ENCODE data around the gene IL5RA. TPM values are rescaled to one million over a fixed set of nuclear protein-coding genes. Genes with fewer than 3 reads are reported as not detected.

Gene IL5RA
- total and polyA plus RNA-seq, 11 donors = 0.03 to 1.0 (median 0.27) TPM; not detected in 5

- no peaks in the 10 kb centered on the region for H3K36me3 ChIP-seq
- H3K27me3 ChIP-seq = no peaks in the 10 kb centered on the region
- DNase-seq (no peak), ATAC-seq (no peak)
- H3K4me3 ChIP-seq = no peak overlapping the region
- H3K9me3 ChIP-seq = no peaks in the 10 kb centered on the region
- no peaks in the 10 kb centered on the region for H3K4me1 ChIP-seq
- intact Hi-C loops (cut with DNase I) = no loop called here
- H3K27ac ChIP-seq = no peak overlapping the region
- 14 to 20% (median 17%) methylated on average over 2 of the region's 2 CpGs for WGBS, 4 donors
- no peak for TF ChIP-seq CTCF (IDR thresholded peaks at IDR 0.05)
- no peak for TF ChIP-seq POLR2A (IDR thresholded peaks at IDR 0.05)
Observed at GRCh38 chr3:3066378-3066777, 43.8 kb downstream of the IL5RA start.

GRCh38 chr3:3065876-3066275 is 44.3 kb downstream of the IL5RA start:
- intact Hi-C loops (cut with DNase I) = no loop called here
- no peaks in the 10 kb centered on the region for H3K4me1 ChIP-seq
- 86 to 89% (median 88%) methylated on average over 2 of the region's 2 CpGs for WGBS, 4 donors

GRCh38 chr3:3064297-3064696 is 45.9 kb downstream of the IL5RA start:
- H3K27ac ChIP-seq = no peak overlapping the region
- ATAC-seq (no peak), DNase-seq (no peak)
- 70 to 84% (median 77%) methylated on average over 4 of the region's 4 CpGs for WGBS, 4 donors
- no peak overlapping the region for H3K4me3 ChIP-seq
- intact Hi-C loops (cut with DNase I) = no loop called here
- no peaks in the 10 kb centered on the region for H3K27me3 ChIP-seq
- no peaks in the 10 kb centered on the region for H3K4me1 ChIP-seq
- no peaks in the 10 kb centered on the region for H3K36me3 ChIP-seq
- TF ChIP-seq POLR2A (IDR thresholded peaks at IDR 0.05) = no peak
- H3K9me3 ChIP-seq = no peaks in the 10 kb centered on the region

More at GRCh38 chr3:3065876-3066275, 44.3 kb downstream of the IL5RA start:
- no peak for TF ChIP-seq CTCF (IDR thresholded peaks at IDR 0.05)
- TF ChIP-seq POLR2A (IDR thresholded peaks at IDR 0.05) = no peak
- Histone ChIP-seq H3K4me3 (no peak overlapping the region), H3K9me3 (no peaks in the 10 kb centered on the region), H3K27me3 (no peaks in the 10 kb centered on the region), H3K27ac (no peak overlapping the region), H3K36me3 (no peaks in the 10 kb centered on the region)
- DNase-seq = no peak
- no peak for ATAC-seq

- Histone ChIP-seq H3K27ac (no peak overlapping the region), H3K4me3 (no peak overlapping the region), H3K4me1 (no peaks in the 10 kb centered on the region), H3K27me3 (no peaks in the 10 kb centered on the region), H3K36me3 (no peaks in the 10 kb centered on the region), H3K9me3 (no peaks in the 10 kb centered on the region)
- intact Hi-C loops (cut with DNase I) = no loop called here
- ATAC-seq (no peak), DNase-seq (no peak)
- TF ChIP-seq POLR2A (IDR thresholded peaks at IDR 0.05) (no peak), CTCF (IDR thresholded peaks at IDR 0.05) (no peak)
- WGBS, 4 donors = 65 to 79% (median 77%) methylated on average over 1 of the region's 1 CpG
Observed at GRCh38 chr3:3059645-3060044, 50.5 kb downstream of the IL5RA start.

GRCh38 chr3:3053974-3054373 is 56.2 kb downstream of the IL5RA start:
- TF ChIP-seq POLR2A (IDR thresholded peaks at IDR 0.05) = no peak
- TF ChIP-seq CTCF (IDR thresholded peaks at IDR 0.05) = no peak
- Histone ChIP-seq H3K36me3 (no peaks in the 10 kb centered on the region), H3K4me3 (peak overlapping the region in 1 of 12 donors; percentile 5), H3K27me3 (peaks cover 0 to 2% (median 0%) of the 10 kb centered on the region in 9 donors), H3K27ac (no peak overlapping the region), H3K9me3 (no peaks in the 10 kb centered on the region), H3K4me1 (peaks cover 0 to 5% (median 1%) of the 10 kb centered on the region in 12 donors)
- intact Hi-C loops (cut with DNase I) = no loop called here
- WGBS, 4 donors = 11 to 32% (median 14%) methylated on average over 4 of the region's 4 CpGs
- ATAC-seq = no peak
- no peak for DNase-seq
